UCSD-AML1 (cell line): Measurements from ENCODE around the gene PMIS2.
A peak's percentile ranks its signal among the peaks of the same experiment; 100 is the strongest.

ENCODE experiments used
- DNase-seq: peaks from one replicate; lab custom pipeline; 2025; ENCODE audit not compliant: unreplicated experiment; lab: John Stamatoyannopoulos, UW

The PMIS2 gene

GRCh38 chr19:35585848-35586247 lies at the start of gene PMIS2:
Gene PMIS2, plus strand, starts transcription at chr19:35586173. Its CDS starts 87 bp downstream, at chr19:35586260.
- DNase-seq: no peak

GRCh38 chr19:35539314-35539713 lies 46.7 kb upstream of the PMIS2 start:
- no peak for DNase-seq

GRCh38 chr19:35539850-35540249 lies 46.1 kb upstream of the PMIS2 start:
- DNase-seq: no peak

GRCh38 chr19:35540356-35540927 lies 45.5 kb upstream of the PMIS2 start:
- DNase-seq: no peak

GRCh38 chr19:35542209-35542608 lies 43.8 kb upstream of the PMIS2 start:
- DNase-seq: no peak

- no peak for DNase-seq
These were observed 42.5 kb upstream of the PMIS2 start for GRCh38 chr19:35543280-35544109.

- no peak for DNase-seq
These were observed 41.7 kb upstream of the PMIS2 start for GRCh38 chr19:35544110-35544802.

GRCh38 chr19:35545001-35545854 lies 40.7 kb upstream of the PMIS2 start, which contains the start of gene TMEM147:
Gene TMEM147, plus strand, starts transcription at chr19:35545626. Its CDS starts 114 bp downstream, at chr19:35545740.
- DNase-seq: peak; percentile 92

GRCh38 chr19:35545855-35546381 lies 40.1 kb upstream of the PMIS2 start:
- peak; percentile 51 for DNase-seq

GRCh38 chr19:35546532-35546931 lies 39.4 kb upstream of the PMIS2 start:
- DNase-seq: no peak

GRCh38 chr19:35549174-35549788 lies 36.7 kb upstream of the PMIS2 start:
- DNase-seq: peak; percentile 34

GRCh38 chr19:35549879-35550523 lies 36.0 kb upstream of the PMIS2 start:
- no peak for DNase-seq

GRCh38 chr19:35551091-35551810 lies 34.7 kb upstream of the PMIS2 start:
- no peak for DNase-seq

- DNase-seq: no peak
These were observed 33.2 kb upstream of the PMIS2 start for GRCh38 chr19:35552534-35553384.

- no peak for DNase-seq
These were observed 32.5 kb upstream of the PMIS2 start for GRCh38 chr19:35553385-35554000.

GRCh38 chr19:35554076-35554475 lies 31.9 kb upstream of the PMIS2 start:
- no peak for DNase-seq

- DNase-seq: no peak
These were observed 30.5 kb upstream of the PMIS2 start for GRCh38 chr19:35555301-35556005.
